Measurements from ENCODE around the gene FHOD1. TPM values are rescaled to one million over a fixed set of nuclear protein-coding genes. Genes with fewer than 3 reads are reported as not detected.

Gene FHOD1
- total RNA-seq, 4 donors from 2014 or later: 17.9 to 26.4 (median 24.3) TPM

DNA sequence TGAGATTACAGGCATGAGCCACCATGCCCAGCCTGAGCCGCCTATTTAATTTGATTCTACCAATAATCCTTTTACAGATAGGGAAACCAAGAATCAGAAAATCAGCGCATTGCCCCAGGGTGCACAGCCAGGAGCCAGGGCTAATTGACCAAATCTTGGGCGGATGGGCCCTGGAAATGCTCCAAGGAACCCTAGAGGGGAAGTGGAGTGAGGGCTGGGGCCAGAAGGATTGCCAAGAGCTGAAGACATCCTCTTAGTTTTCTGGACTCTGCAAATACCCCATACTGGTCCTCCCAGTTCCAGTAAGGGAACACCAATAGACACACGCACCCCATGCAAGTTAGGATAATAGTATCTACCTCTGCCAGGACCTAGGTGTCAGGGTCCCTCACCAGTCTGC, 3.8 kb downstream of the FHOD1 start:
- WGBS, 2 donors: 72 to 82% methylated on average over 4 of the region's 4 CpGs
- TF ChIP-seq CTCF (IDR thresholded peaks at IDR 0.05) (no peak), POLR2A (IDR thresholded peaks at IDR 0.05) (no peak)
- H3K4me1 ChIP-seq: peaks cover 52 to 72% of the 10 kb centered on the region in 2 donors
- H3K4me3 ChIP-seq (replicated peaks in 1 of 3): no peak overlapping the region
- intact Hi-C loops (cut with DNase I): no loop called here
- H3K27ac ChIP-seq: peak overlapping the region; percentile 77 to 91 (median 80)
- no peaks in the 10 kb centered on the region for H3K9me3 ChIP-seq
- peaks cover 4 to 10% of the 10 kb centered on the region in 2 donors for H3K36me3 ChIP-seq
- no peaks in the 10 kb centered on the region for H3K27me3 ChIP-seq
- DNase-seq: no peak

- intact Hi-C loops (cut with DNase I): no loop called here
- Histone ChIP-seq H3K27me3 (no peaks in the 10 kb centered on the region), H3K4me1 (peaks cover 43 to 62% of the 10 kb centered on the region in 2 donors), H3K9me3 (no peaks in the 10 kb centered on the region), H3K36me3 (peaks cover 16 to 22% of the 10 kb centered on the region in 2 donors), H3K27ac (peak overlapping the region; percentile 73 to 91 (median 90)), H3K4me3 (replicated peaks in 1 of 3) (no peak overlapping the region)
- 74 to 75% methylated on average over 4 of the region's 4 CpGs for WGBS, 2 donors
- TF ChIP-seq CTCF (IDR thresholded peaks at IDR 0.05) (no peak), POLR2A (IDR thresholded peaks at IDR 0.05) (no peak)
- no peak for DNase-seq
Measured at GRCh38 chr16:67242138-67242730, 5.0 kb downstream of the FHOD1 start.

- intact Hi-C loops (cut with DNase I): no loop called here
- Histone ChIP-seq H3K4me3 (replicated peaks in 1 of 3) (no peak overlapping the region), H3K36me3 (peaks cover 24 to 32% of the 10 kb centered on the region in 2 donors), H3K27me3 (no peaks in the 10 kb centered on the region), H3K27ac (peak overlapping the region; percentile 73 to 91 (median 90)), H3K9me3 (no peaks in the 10 kb centered on the region), H3K4me1 (peaks cover 43 to 62% of the 10 kb centered on the region in 2 donors)
- DNase-seq: peak; percentile 91
- TF ChIP-seq POLR2A (IDR thresholded peaks at IDR 0.05): no peak
- WGBS, 2 donors: 42% methylated on average over 8 to 10 of the region's 10 CpGs
Measured at GRCh38 chr16:67241008-67241900, 6.0 kb downstream of the FHOD1 start.

DNA sequence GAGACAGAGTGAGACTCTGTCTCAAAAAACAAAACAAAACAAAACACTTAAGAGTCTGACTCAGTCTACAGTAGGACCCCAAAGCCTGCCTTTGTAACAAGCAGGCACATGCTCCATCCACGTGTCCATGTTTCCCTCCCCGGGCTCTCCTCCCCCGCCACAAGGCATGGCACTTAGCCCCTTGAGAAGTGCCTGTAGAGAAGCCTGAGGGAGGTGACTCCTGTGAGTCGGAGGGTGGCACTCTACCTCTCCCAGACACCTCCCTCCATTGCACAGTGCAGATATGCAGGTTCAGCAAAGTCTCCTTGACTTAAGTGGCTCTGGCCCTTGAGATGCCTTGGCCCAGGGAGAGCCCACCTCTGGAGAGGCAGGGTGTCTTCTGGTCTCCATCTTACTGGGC, 6.8 kb downstream of the FHOD1 start:
- peak in 1 of 2 donors; percentile 12 for TF ChIP-seq POLR2A (IDR thresholded peaks at IDR 0.05)
- no peak for TF ChIP-seq CTCF (IDR thresholded peaks at IDR 0.05)
- 8 to 17% methylated on average over 4 of the region's 4 CpGs for WGBS, 2 donors
- H3K27ac ChIP-seq: peak overlapping the region; percentile 73 to 91 (median 90)
- H3K36me3 ChIP-seq: peaks cover 30 to 39% of the 10 kb centered on the region in 2 donors
- peak; percentile 89 to 93 for DNase-seq
- intact Hi-C loops (cut with DNase I): no loop called here
- peaks cover 39 to 58% of the 10 kb centered on the region in 2 donors for H3K4me1 ChIP-seq
- no peaks in the 10 kb centered on the region for H3K27me3 ChIP-seq
- no peaks in the 10 kb centered on the region for H3K9me3 ChIP-seq
- H3K4me3 ChIP-seq (replicated peaks in 1 of 3): no peak overlapping the region

DNA sequence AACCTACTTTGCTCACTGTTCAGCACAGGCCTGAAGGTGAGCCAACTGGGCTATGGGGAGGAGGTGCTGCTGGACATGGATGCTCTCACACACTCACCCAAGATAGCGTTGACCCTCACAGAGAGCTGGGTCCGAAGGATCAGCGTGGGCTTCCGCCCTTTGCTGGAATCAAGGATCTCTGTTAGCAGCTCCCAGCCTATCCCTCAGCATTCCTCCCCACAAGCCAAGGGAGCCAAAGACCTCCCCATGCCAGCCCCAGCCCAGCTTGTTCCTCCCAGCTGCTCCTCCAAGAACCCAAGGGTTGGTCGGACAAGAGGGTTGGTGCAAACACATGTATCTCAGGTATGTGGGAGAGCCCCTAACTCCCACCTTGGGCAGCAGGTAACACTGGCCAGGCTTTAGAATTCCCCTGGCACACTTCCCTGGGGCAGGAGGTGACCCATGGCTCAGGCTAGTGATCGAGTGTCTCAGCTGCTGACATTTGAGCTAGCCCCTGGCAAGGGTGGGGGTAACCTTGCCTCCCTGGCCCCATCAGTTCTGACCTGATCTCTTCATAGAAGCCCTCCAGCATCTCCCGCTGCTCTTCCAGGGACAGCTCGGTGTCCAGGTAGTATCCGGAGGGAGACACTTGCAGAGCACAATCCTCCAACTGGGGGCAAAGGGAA, 8.3 kb downstream of the FHOD1 start:
- Histone ChIP-seq H3K4me3 (replicated peaks in 1 of 3) (no peak overlapping the region), H3K27ac (no peak overlapping the region), H3K36me3 (peaks cover 36 to 45% of the 10 kb centered on the region in 2 donors), H3K4me1 (peaks cover 30 to 42% of the 10 kb centered on the region in 2 donors), H3K9me3 (no peaks in the 10 kb centered on the region), H3K27me3 (no peaks in the 10 kb centered on the region)
- TF ChIP-seq POLR2A (IDR thresholded peaks at IDR 0.05) (no peak), CTCF (IDR thresholded peaks at IDR 0.05) (no peak)
- WGBS, 2 donors: 87 to 92% methylated on average over 8 to 9 of the region's 9 CpGs
- DNase-seq: no peak
- intact Hi-C loops (cut with DNase I): no loop called here
